PC-9 (cell line): Measurements from ENCODE around the gene RAB22A.

Experiments used
- EZH2 ChIP-seq: fragments of 200-600 bp; sonication (generic); IDR thresholded peaks from 2 replicates; pipeline ENCODE4 v1.8.0; 2017; ENCODE audit warnings: antibody characterized with exemption, low read depth
- TF ChIP-seq, protein P1 (sequence below): fragments of 200-600 bp; sonication (generic); conservative IDR thresholded peaks from 2 replicates; pipeline ENCODE4 v1.6.1; 2017; ENCODE audit warnings: mixed run types, antibody characterized with exemption, mild to moderate bottlenecking, moderate library complexity

DNA sequence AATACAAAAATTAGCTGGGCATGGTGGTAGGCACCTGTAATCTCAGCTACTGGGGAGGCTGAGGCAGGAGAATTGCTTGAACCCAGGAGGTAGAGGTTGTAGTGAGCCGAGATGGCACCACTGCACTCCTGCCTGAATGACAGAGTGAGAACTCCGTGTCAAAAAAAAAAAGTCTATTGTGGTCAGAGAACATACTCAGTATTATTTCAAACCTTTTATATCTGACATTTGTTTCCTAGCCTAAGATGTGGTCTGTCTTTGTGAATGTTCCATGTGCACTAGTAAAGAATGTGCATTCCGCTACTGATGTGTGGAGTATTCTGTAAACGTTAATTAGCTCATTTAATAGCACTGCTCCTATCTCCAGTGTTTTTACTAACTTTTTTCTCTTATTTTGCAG lies 11.7 kb downstream of the RAB22A start:
- TF ChIP-seq, protein P1, sequence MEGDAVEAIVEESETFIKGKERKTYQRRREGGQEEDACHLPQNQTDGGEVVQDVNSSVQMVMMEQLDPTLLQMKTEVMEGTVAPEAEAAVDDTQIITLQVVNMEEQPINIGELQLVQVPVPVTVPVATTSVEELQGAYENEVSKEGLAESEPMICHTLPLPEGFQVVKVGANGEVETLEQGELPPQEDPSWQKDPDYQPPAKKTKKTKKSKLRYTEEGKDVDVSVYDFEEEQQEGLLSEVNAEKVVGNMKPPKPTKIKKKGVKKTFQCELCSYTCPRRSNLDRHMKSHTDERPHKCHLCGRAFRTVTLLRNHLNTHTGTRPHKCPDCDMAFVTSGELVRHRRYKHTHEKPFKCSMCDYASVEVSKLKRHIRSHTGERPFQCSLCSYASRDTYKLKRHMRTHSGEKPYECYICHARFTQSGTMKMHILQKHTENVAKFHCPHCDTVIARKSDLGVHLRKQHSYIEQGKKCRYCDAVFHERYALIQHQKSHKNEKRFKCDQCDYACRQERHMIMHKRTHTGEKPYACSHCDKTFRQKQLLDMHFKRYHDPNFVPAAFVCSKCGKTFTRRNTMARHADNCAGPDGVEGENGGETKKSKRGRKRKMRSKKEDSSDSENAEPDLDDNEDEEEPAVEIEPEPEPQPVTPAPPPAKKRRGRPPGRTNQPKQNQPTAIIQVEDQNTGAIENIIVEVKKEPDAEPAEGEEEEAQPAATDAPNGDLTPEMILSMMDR = no peak
- TF ChIP-seq EZH2 = no peak
